OCI-LY1 (cell line): ENCODE data around the gene CHID1.

Source experiments
- H2AFZ ChIP-seq: fragments of 200-600 bp; sonication (generic), shearing (Covaris generic); 2 replicates; pipeline ENCODE4 v1.6.0; 2014; ENCODE audit warnings: antibody characterized with exemption, mild to moderate bottlenecking, low read length
- H3F3A ChIP-seq: fragments of 200-600 bp; sonication (generic), shearing (Covaris generic); 2 replicates; pipeline ENCODE4 v1.6.0; 2014; ENCODE audit warnings: mild to moderate bottlenecking, antibody characterized with exemption, low read length, moderate library complexity; ENCODE audit not compliant: insufficient read depth
- H3K27ac ChIP-seq: fragments of 200-600 bp; sonication (generic); 2 replicates; pipeline ENCODE4 v1.5.1; 2014; ENCODE audit warnings: low read length, mixed run types, mild to moderate bottlenecking, low read depth; ENCODE audit not compliant: poor library complexity, severe bottlenecking
- H3K27me3 ChIP-seq: fragments of 200-600 bp; sonication (generic); 2 replicates; pipeline ENCODE4 v1.6.0; 2014; ENCODE audit warnings: antibody characterized with exemption, mild to moderate bottlenecking, low read length, moderate library complexity; ENCODE audit not compliant: insufficient read depth
- H3K36me3 ChIP-seq: fragments of 200-600 bp; sonication (generic); 2 replicates; pipeline ENCODE4 v1.6.1; 2014; ENCODE audit warnings: mild to moderate bottlenecking, antibody characterized with exemption, low read length, moderate library complexity, mixed read lengths; ENCODE audit not compliant: insufficient read depth
- H3K4me1 ChIP-seq: fragments of 200-600 bp; sonication (generic); 2 replicates; pipeline ENCODE4 v1.5.1; 2014; ENCODE audit warnings: mild to moderate bottlenecking, low read length, moderate library complexity; ENCODE audit not compliant: insufficient read depth, severe bottlenecking
- H3K4me2 ChIP-seq: fragments of 200-600 bp; sonication (generic), shearing (Covaris generic); 2 replicates; pipeline ENCODE4 v1.6.1; 2014; ENCODE audit warnings: low read length
- H3K4me3 ChIP-seq: fragments of 200-600 bp; sonication (generic); 2 replicates; pipeline ENCODE4 v1.5.1; 2014; ENCODE audit warnings: low read length, low read depth, mild to moderate bottlenecking, mixed read lengths; ENCODE audit not compliant: poor library complexity, severe bottlenecking
- H3K79me2 ChIP-seq: fragments of 200-600 bp; shearing (Covaris generic); 2 replicates; pipeline ENCODE4 v1.6.1; 2016; ENCODE audit warnings: mixed run types, low read length, mixed read lengths; ENCODE audit not compliant: insufficient read depth
- H3K9ac ChIP-seq: fragments of 200-600 bp; sonication (generic), shearing (Covaris generic); 2 replicates; pipeline ENCODE4 v1.6.1; 2014; ENCODE audit warnings: mild to moderate bottlenecking, low read length, mixed read lengths
- H3K9me2 ChIP-seq: fragments of 200-600 bp; sonication (generic), shearing (Covaris generic); 2 replicates; pipeline ENCODE4 v1.6.1; 2014; ENCODE audit warnings: low read depth, mild to moderate bottlenecking, low read length, mixed read lengths
- H3K9me3 ChIP-seq: fragments of 200-600 bp; shearing (Covaris generic); 2 replicates; pipeline ENCODE4 v1.6.1; 2014; ENCODE audit warnings: low read length, mixed read lengths
- H4K20me1 ChIP-seq: fragments of 200-600 bp; sonication (generic), shearing (Covaris generic); 2 replicates; pipeline ENCODE4 v1.6.0; 2016; ENCODE audit warnings: mild to moderate bottlenecking, low read length; ENCODE audit not compliant: insufficient read depth
- EZH2 ChIP-seq: fragments of 200-600 bp; sonication (generic), shearing (Covaris generic); IDR thresholded peaks from 2 replicates; pipeline ENCODE4 v1.8.0; 2017; ENCODE audit warnings: borderline replicate concordance, mixed run types, mild to moderate bottlenecking, antibody characterized with exemption, low read length, moderate library complexity, mixed read lengths
- TF ChIP-seq, protein P1 (sequence below): fragments of 200-600 bp; sonication (generic), shearing (Covaris generic); IDR thresholded peaks from 2 replicates; pipeline ENCODE4 v1.5.1; 2017; ENCODE audit warnings: mild to moderate bottlenecking, antibody characterized with exemption, low read length, moderate library complexity, mixed read lengths

Gene CHID1

DNA sequence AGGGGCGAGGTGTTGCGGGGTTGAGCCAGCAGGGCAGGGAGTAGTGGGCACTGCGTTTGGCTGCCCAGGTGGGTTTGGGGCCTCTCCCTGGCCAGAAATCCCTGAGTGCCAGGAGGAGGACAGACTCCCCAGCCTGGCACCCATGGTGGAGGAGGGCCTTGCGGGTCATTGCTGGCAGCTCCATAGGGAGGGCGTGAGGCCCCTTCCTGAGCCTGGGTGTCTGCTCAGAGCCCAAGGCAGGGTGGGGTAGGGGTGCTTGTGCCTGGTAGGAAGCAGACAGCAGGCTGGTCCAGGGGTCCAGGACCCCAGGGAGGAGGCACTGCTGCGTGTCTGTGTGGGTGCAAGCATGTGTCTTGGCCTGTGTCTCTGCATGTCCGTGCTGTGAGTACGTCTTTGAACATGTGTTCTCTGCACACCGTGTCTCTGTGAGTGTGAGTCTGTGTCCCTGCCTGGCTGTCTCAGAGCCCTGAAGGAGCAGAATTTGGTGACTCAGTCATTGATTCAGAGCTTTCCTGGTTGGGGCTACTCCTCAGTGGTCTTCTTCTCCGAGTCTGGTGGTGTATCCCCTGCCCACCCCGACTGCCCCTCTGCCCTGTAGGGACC, 64.0 kb downstream of the CHID1 start:
- Histone ChIP-seq H3K4me1 (peaks cover 31% of the 10 kb centered on the region), H3K4me3 (no peak overlapping the region), H3K36me3 (peaks cover 3% of the 10 kb centered on the region; the same call in 1 of the 2 replicates), H3K27me3 (0 out of 2 replicates have a peak, but pooled peaks cover 4% of the 10 kb centered on the region), H3K4me2 (no peak overlapping the region), H3K9me2 (no peaks in the 10 kb centered on the region), H3K9ac (no peak overlapping the region), H3K9me3 (no peaks in the 10 kb centered on the region), H3K27ac (no peak overlapping the region), H3K79me2 (peaks cover 5% of the 10 kb centered on the region; the same call in 1 of the 2 replicates), H2AFZ (no peak overlapping the region), H3F3A (no peaks in the 10 kb centered on the region), H4K20me1 (no peaks in the 10 kb centered on the region)
- no peak for TF ChIP-seq EZH2
- TF ChIP-seq, protein P1, sequence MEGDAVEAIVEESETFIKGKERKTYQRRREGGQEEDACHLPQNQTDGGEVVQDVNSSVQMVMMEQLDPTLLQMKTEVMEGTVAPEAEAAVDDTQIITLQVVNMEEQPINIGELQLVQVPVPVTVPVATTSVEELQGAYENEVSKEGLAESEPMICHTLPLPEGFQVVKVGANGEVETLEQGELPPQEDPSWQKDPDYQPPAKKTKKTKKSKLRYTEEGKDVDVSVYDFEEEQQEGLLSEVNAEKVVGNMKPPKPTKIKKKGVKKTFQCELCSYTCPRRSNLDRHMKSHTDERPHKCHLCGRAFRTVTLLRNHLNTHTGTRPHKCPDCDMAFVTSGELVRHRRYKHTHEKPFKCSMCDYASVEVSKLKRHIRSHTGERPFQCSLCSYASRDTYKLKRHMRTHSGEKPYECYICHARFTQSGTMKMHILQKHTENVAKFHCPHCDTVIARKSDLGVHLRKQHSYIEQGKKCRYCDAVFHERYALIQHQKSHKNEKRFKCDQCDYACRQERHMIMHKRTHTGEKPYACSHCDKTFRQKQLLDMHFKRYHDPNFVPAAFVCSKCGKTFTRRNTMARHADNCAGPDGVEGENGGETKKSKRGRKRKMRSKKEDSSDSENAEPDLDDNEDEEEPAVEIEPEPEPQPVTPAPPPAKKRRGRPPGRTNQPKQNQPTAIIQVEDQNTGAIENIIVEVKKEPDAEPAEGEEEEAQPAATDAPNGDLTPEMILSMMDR, result no peak

DNA sequence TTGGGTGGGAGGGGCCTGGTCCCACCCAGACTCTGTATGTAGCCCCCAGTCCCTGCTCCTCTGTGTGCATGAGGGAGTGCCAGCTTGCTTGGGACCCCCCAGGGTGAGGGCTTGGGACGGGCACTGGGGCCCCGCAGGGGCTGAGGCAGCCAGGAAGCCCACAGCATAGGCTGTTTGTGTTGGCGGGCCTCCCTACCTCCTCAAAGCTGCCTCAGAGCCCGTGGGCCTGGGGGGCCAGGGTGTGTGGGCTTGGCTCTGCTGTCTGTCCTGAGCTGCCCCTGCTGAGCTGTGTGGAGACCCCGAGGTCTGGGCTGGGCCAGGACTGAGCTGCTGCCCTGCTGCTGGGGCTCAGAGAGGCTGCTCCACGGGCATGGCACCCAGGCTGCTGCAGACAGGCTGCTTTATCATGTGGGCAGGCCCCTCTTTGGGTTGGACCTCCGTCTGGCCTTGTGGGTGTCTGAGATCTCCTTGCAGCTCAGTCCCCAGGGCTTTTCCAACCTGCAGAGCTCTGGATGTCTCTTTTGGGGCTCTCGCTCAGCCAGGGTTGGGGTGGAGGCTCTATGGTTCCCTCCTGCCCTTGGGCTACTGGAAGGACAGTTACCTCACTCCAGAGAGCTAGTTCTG, 64.6 kb downstream of the CHID1 start:
- Histone ChIP-seq H3F3A (no peaks in the 10 kb centered on the region), H3K9me3 (no peaks in the 10 kb centered on the region), H3K4me3 (no peak overlapping the region), H3K36me3 (peaks cover 3% of the 10 kb centered on the region; the same call in 1 of the 2 replicates), H3K79me2 (peaks cover 8% of the 10 kb centered on the region; the same call in 1 of the 2 replicates), H4K20me1 (no peaks in the 10 kb centered on the region), H3K27me3 (0 out of 2 replicates have a peak, but pooled peaks cover 4% of the 10 kb centered on the region), H3K4me1 (peaks cover 37% of the 10 kb centered on the region), H2AFZ (no peak overlapping the region), H3K9ac (no peak overlapping the region), H3K27ac (no peak overlapping the region), H3K9me2 (no peaks in the 10 kb centered on the region), H3K4me2 (no peak overlapping the region)
- TF ChIP-seq, protein P1, result no peak
- no peak for TF ChIP-seq EZH2

DNA sequence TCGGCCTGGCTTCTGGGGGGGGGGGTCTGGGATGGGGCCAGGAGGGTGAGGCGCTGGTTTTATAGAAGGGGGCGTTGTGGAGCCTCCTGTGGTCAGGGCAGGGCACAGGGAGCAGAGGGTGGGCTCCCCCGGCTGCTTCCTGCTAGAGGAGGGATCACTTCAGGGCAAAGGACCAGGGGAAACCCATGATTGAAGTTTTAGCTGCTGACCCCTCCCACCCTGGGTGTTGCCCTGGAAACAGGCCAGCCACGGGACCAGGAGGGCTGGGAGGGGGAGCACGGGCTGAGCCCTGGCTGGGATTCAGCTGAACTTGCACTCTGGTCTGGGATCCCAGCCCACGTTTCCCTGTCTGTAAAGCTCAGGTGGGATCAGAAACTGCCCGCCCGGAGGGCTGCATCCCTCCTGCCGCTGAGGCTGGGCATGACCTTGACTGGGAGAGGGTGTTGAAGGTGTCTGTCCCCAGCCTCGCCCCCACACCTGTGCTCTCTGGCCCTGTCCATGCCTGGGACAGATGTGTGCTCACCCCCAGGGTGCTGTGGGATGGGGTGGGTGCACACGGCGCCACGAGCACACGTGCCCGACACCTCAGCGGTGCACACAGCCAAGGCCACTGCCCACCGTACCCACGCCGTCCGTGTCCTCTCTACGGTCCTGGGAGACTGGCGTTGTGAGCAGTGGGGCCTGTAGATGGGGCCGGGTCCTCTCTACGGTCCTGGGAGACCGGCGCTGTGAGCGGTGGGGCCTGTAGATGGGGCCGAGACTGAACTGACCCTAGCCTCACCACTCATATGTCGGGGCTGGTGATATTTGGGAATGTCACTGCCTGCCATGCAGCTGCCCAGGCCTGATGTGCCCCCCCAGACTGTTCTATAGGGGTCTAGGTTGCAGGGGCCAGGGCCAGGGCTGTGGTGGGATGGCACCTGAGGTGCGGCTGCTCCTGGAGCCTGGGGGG, 65.6 kb downstream of the CHID1 start:
- H3K36me3 ChIP-seq, result peaks cover 12% of the 10 kb centered on the region
- H3K9me3 ChIP-seq, result no peaks in the 10 kb centered on the region
- H3K79me2 ChIP-seq, result peaks cover 8% of the 10 kb centered on the region; the same call in 1 of the 2 replicates
- no peak overlapping the region for H3K4me2 ChIP-seq
- H3F3A ChIP-seq, result no peaks in the 10 kb centered on the region
- TF ChIP-seq, protein P1, result no peak
- TF ChIP-seq EZH2, result no peak
- H3K27me3 ChIP-seq, result 0 out of 2 replicates have a peak, but pooled peaks cover 4% of the 10 kb centered on the region
- no peaks in the 10 kb centered on the region for H3K9me2 ChIP-seq
- H3K4me1 ChIP-seq, result peaks cover 37% of the 10 kb centered on the region
- no peaks in the 10 kb centered on the region for H4K20me1 ChIP-seq
- no peak overlapping the region for H2AFZ ChIP-seq
- H3K4me3 ChIP-seq, result no peak overlapping the region
- no peak overlapping the region for H3K9ac ChIP-seq
- H3K27ac ChIP-seq, result no peak overlapping the region
